SKM-1 (cell line): ENCODE results near the gene ITGB3.

Experiments used
- DNase-seq: peaks from one replicate; lab custom pipeline; 2025; ENCODE audit not compliant: unreplicated experiment; lab: John Stamatoyannopoulos, UW

ITGB3 gene

DNA sequence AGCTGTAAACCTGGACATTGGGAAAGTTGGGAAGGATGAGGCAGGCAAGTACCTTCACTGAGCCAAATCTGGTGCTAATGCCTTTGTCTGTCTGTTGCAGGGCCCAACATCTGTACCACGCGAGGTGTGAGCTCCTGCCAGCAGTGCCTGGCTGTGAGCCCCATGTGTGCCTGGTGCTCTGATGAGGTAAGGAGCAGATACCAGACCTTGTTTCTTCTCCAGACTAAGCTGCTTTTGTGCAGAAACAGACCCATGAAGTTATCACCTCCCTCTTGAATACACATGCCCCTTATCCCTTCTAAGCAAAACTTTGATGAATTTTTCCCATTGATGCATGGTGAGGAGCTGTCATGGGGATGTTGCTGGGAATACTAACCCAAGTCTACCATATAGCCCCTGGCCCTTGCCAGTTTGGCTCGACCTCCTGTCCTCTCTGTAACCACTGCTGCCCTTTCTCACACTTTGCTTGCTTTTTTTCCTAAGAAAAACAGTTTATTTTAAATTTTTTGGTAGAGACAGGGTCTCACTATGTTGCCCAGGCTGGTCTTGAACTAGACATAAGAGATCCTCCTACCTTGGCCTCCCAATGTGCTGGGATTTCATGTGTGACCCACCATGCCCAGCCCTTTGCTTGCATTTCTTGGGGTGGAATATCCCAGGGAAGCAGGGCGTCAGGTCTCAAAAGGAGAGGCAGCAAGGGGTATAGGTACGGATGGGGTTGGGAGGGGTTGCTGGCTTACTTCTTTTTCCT lies 20.9 kb downstream of the ITGB3 start:
- no peak for DNase-seq

DNA sequence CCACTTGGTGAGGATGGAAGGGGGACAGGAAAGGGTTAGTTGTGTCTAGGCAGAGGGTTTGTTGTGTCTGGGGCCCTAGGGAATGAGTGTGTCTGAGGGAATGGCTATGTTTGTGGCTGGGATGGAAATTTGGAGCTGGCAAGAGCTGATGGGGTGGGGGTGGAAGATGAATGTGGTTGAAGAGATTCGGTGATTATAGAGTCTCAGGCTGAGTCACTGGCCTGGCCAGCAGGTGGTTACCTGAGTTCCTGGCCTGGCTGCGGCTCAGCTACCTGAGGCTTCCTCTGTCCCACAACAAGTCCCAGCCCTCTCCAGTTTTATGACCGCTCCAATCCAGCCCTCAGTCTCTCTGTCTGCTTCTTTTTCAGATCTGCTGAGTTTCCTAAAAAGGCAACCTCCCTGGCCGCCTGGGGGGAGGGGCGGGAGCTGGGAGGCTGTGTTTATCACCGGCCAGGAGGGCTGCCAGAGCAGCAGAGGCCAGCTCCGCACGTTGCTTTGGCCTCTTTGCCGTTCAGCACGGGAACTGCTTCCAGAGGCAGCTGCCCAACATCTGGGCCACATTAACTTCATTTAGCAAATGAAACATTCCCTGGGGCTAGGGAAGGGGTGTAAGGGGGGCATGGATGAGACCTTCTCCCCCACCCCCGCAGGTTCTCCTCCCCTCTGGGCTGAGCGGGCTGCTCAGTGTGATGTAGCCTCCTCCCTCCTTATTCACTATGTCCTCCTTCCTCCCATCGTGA lies 21.8 kb downstream of the ITGB3 start:
- no peak for DNase-seq

DNA sequence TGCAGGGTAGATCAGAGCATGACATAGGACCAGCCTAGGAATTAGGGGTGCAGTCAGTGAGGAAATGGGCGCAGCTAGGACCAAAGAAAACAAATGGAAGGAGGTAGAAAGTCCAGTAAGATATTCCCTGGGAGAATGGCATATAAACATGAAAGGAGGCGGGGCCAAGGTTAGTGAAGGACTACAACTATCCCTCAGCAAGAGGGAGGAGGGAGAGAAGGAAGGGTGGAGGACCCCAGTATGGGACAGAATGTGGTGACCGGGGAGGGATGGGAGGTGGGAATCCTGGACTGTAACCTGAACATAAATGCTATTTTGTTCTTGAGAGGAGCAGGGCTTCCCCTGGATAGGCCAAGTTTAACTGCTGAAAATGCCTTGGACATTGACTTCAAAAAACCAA lies 22.8 kb downstream of the ITGB3 start:
- no peak for DNase-seq

- no peak for DNase-seq
Measured at GRCh38 chr17:47276868-47277267, 23.2 kb downstream of the ITGB3 start.

DNA sequence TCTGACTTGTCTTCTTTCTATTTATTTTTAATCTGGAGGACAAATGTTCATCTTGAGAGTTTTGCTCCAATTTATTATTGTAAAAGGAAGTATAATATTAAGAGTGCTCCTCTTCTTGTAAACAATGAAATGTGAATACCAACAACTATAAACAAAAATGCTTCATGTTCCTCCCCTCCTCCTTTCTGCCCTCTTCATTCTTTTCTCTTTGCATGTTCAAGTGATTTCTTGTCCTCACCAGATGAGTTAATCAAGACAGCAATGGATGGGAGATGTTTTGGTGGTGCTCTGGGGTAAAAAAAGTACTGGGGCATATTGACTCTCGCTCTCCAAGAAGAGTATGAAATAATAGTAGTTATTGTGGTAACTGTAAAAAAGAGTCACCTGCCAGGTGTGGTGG lies 24.3 kb downstream of the ITGB3 start:
- no peak for DNase-seq

DNA sequence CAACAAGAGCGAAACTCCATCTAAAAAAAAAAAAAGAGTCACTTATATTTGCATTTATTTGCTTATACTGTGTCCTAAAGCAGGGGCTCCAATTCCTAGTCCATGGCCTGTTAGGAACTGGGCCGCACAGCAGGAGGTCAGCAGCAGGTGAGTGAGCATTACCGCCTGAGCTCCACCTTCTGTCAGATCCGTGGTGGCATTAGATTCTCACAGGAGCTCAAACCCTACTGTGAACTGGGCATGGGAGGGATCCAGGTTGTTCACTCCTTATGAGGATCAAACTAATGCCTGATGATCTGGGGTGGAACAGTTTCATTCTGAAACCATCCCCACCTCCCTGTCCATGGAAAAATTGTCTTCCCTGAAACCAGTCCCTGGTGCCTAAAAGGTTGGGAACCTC lies 24.9 kb downstream of the ITGB3 start:
- DNase-seq, result no peak

DNA sequence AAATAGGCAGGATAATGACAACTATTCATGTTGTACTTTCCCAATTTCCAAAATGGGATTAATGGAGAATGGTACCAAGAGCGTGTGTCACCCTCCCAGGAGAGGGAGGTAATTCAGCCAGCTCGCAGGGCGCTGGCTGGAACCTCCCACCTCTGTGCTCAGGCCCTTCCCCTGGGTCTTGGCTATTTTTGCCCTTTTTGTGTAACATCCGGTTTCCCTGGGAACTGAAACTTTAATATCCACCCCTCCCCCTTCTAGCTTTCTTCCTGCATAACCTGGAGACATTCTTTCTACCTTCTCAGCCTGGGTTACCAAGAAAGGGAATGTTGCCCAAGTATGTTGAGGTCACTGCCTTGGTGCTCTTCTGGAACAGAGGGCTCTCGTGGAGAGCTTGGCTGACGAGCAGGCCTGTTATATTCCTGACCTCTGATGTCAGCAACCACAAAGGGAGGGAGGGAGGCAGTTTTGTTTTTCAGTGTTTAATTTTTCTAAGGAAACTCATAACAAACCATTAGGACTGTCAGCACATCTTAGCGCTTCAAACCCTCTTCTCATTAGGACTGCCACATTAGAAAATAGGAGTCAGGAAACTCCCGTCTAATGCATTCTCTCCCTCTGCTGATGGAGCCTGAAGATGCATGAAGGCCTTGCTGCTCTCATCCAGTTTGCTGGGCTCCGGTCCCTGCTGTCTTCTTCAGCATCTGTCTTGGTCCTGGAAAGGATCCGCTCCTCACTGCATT lies 25.6 kb downstream of the ITGB3 start:
- DNase-seq, result peak; percentile 90

DNA sequence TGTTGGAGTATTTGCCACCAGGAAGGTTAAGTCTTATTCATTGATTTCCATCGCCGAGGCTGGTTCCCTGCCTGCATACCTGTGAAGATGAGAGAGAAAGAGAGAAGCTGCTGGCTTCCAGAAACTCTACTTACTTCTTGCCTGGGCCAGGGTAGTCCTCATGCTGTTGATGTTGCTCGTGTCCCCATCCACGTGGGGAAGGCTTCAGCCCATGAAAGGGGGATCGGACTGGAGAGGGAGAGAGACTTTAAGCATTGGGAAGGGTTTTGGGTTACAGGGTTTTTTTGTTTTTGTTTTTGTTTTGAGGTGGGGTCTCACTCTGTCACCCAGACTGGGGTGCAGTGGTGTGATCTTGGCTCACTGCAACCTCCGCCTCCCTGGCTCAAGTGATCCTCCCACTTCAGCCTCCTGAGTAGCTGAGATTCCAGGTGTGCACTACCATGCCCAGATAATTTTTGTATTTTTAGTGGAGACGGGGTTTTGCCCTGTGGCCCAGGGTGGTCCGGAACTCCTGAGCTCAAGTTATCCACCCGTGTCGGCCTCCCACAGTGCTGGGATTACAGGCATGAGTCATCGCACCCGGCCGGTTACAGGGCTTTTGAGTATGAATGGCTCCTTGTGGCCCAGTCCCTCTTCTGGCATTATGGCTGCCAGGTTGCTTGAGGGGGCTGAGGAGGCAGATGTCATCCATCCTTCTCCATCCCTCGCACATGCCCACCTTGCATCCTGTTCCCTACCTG lies 26.6 kb downstream of the ITGB3 start:
- DNase-seq, result no peak

DNA sequence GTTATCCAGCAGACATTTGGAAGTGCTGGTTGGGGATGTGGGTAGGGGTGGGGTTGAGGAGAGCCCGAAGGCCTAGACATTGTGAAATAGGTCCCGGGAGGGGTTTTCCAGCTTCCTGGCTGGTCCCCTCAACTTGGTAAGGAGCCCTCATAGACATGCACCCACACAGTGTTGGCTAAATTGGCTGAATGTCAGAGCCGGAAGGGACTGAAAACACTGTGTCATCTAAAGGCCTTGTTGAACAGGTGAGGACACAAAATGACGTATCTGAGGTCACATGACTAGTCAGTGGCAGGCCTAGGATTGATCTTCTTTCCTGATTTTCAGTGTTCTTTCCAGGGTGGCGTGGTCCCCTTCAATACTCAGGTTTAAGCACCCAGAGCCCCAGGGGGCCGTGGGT lies 27.6 kb downstream of the ITGB3 start:
- no peak for DNase-seq

GRCh38 chr17:47285003-47285402 lies 31.4 kb downstream of the ITGB3 start:
- no peak for DNase-seq

DNA sequence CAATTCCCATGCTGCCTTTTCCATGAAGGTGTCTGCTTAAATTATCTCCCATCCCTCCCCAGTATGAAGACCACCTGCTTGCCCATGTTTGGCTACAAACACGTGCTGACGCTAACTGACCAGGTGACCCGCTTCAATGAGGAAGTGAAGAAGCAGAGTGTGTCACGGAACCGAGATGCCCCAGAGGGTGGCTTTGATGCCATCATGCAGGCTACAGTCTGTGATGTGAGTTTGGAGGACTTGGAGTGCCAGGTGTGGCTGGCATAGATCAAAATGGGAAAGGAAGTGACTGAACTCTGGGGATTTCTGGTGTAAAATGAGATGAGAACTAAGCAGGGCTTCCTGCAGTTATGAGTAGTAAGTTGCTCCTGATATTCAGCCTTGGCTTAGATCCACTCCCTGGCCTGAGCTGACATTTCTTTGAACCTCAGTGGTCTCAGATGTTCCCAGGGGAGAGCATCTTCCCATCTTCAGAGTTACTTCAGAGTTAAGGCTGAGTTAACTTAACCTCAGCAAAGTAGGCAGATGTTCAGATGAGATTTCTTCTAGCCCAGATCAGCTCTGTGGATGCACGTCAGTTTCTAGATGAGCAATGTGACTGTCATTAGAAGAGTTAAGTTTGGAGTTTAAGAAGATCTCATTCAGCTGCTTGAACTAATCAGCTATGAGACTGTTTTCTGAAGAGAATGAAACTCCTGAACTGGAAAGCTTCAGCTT lies 32.7 kb downstream of the ITGB3 start:
- no peak for DNase-seq

GRCh38 chr17:47287068-47287467 lies 33.4 kb downstream of the ITGB3 start:
- DNase-seq, result no peak

DNA sequence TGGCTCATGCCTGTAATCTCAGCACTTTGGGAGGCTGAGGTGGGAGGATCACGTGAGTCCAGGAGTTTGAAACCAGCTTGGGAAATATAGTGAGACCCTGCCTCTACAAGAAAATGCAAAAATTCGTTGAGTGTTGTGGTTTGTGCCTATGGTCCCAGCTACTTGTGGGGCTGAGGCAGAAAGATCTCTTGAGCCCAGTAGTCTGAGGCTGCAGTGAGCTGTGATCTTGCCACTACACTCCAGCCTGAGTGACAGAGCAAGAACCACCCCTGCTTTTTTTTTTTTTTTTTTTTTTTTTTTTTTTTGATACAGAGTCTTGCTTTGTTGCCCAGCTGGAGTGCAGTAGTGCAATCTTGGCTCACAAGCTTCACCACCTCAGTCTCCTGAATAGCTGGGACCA lies 34.0 kb downstream of the ITGB3 start:
- DNase-seq, result no peak

DNA sequence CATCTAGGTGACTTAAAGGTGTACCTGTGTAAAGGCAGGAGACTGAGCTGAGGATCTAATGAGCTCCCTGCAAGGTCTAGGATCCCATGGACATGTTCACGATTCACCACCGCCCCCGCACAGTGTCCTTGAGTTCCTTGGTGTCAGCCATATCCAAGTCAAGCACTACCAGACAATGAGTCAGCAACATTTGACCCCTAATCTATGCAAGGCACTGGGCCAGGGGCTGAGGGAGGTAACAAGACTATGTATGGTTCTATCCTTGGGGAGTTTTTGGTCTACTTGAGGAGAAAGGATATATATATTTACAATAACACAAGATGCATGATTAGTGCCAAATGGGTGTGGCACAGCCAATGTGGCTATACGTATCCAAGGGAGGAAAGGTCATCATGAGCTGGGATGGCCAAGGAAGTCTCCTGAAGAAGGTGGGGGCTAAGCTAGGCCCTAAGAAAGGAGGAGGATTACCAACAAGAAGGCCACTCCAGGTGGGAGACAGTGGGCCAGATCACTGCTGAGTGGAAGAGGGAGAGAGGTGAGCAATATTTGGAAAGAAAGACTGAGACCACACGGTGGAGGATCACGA lies 35.0 kb downstream of the ITGB3 start:
- DNase-seq, result no peak

DNA sequence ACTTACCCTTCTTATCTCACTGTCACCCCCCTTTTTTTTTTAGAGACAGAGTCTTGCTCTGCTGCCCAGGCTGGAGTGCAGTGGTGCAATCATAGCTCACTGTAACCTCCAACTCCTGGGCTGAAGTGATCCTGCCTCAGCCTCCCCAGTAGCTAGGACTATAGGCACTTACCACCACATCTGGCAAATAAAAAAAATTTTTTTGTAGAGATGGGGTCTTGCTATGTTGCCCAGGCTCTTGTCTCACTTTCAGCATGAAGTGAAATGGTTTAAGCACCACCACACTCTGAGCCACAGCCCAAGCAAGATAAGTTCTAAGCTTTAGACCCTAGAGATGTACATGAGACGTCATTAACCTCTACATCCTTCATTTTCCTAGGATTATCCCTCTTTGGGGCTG lies 35.7 kb downstream of the ITGB3 start:
- no peak for DNase-seq

DNA sequence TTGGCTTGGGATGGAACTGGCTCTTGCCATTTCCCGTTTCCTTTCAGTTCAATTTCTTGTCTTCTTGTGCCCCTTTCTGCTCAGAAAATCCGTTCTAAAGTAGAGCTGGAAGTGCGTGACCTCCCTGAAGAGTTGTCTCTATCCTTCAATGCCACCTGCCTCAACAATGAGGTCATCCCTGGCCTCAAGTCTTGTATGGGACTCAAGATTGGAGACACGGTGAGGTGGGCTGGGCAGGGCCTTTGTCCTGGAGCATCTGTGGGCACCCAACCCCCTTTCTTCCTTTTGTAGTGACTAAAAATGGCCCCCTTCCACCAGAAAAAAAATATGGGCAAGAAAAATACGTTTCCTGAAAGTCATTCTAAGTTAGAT lies 37.2 kb downstream of the ITGB3 start:
- DNase-seq, result no peak

DNA sequence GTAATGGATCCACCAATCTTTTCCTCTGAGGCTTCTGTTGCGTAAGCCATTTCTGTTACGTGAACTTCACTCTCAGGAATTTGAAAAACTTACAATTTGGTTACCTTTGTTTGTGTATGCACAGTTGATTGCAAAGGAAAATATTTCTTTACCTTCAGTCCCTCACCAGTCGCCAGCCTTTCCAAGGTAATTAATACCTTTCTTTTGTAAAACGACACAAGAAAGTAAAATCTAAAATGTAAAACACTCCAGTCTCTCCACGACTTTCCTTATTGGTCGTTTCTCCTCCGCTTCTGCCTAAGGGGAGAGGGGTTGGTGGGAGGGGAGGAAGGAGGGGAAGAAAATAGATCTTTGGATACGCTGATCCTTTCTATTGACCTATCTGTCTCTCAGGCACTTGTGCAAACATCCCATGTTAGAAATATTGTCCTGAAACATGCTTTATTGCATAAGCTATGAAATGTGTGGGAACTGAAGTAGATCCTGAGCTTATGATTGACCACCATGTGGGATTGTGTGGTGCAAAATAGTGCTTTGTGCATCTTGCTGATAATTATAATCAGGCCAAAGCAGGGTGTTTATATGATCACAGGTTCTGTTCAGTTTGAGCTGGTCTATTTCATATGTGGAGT lies 37.7 kb downstream of the ITGB3 start:
- DNase-seq, result no peak

- no peak for DNase-seq
Measured at GRCh38 chr17:47292206-47292605, 38.6 kb downstream of the ITGB3 start.

GRCh38 chr17:47295037-47295873 lies 41.6 kb downstream of the ITGB3 start:
- DNase-seq, result no peak
